ENCODE results near the gene RXRA.

GRCh38 chr9:134340475-134341160 lies 14.4 kb downstream of the RXRA start:
- TF ChIP-seq, protein P1, sequence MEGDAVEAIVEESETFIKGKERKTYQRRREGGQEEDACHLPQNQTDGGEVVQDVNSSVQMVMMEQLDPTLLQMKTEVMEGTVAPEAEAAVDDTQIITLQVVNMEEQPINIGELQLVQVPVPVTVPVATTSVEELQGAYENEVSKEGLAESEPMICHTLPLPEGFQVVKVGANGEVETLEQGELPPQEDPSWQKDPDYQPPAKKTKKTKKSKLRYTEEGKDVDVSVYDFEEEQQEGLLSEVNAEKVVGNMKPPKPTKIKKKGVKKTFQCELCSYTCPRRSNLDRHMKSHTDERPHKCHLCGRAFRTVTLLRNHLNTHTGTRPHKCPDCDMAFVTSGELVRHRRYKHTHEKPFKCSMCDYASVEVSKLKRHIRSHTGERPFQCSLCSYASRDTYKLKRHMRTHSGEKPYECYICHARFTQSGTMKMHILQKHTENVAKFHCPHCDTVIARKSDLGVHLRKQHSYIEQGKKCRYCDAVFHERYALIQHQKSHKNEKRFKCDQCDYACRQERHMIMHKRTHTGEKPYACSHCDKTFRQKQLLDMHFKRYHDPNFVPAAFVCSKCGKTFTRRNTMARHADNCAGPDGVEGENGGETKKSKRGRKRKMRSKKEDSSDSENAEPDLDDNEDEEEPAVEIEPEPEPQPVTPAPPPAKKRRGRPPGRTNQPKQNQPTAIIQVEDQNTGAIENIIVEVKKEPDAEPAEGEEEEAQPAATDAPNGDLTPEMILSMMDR (IDR thresholded peaks at IDR 0.05) = no peak
- no peak for TF ChIP-seq POLR2A (IDR thresholded peaks at IDR 0.05)
